Cardiac fibroblast (primary cell): Measurements from ENCODE around the gene C19orf12.

ENCODE experiments used
- DNase-seq, 2 donors: peaks; one replicate each; pipeline versions ENCODE4 v3.0.0 to v3.0.0-alpha.2; 2010; ENCODE audit warnings: low read depth in 2 of 2
- H3K4me3 ChIP-seq, 2 donors: replicated peaks in 1 of 2; 1 replicate in 1 of 2; 2 replicates in 1 of 2; pipeline ENCODE4 v1.5.1; 2011; ENCODE audit warnings: low read depth in 2 of 2, low read length in 2 of 2, mild to moderate bottlenecking in 2 of 2, moderate library complexity in 1 of 2
- TF ChIP-seq, protein P1 (sequence below): IDR thresholded peaks from one replicate; pipeline ENCODE4 v1.5.1; 2011; ENCODE audit warnings: low read depth, mild to moderate bottlenecking, low read length, inconsistent platforms

C19orf12 gene

GRCh38 chr19:29708554-29709439, 6.3 kb downstream of the C19orf12 start:
- peak; percentile 59 to 62 for DNase-seq
- H3K4me3 ChIP-seq = no peak overlapping the region
- TF ChIP-seq, protein P1, sequence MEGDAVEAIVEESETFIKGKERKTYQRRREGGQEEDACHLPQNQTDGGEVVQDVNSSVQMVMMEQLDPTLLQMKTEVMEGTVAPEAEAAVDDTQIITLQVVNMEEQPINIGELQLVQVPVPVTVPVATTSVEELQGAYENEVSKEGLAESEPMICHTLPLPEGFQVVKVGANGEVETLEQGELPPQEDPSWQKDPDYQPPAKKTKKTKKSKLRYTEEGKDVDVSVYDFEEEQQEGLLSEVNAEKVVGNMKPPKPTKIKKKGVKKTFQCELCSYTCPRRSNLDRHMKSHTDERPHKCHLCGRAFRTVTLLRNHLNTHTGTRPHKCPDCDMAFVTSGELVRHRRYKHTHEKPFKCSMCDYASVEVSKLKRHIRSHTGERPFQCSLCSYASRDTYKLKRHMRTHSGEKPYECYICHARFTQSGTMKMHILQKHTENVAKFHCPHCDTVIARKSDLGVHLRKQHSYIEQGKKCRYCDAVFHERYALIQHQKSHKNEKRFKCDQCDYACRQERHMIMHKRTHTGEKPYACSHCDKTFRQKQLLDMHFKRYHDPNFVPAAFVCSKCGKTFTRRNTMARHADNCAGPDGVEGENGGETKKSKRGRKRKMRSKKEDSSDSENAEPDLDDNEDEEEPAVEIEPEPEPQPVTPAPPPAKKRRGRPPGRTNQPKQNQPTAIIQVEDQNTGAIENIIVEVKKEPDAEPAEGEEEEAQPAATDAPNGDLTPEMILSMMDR = no peak

GRCh38 chr19:29706635-29707034, 8.4 kb downstream of the C19orf12 start:
- no peak overlapping the region for H3K4me3 ChIP-seq
- no peak for DNase-seq
- TF ChIP-seq, protein P1 = no peak

DNA sequence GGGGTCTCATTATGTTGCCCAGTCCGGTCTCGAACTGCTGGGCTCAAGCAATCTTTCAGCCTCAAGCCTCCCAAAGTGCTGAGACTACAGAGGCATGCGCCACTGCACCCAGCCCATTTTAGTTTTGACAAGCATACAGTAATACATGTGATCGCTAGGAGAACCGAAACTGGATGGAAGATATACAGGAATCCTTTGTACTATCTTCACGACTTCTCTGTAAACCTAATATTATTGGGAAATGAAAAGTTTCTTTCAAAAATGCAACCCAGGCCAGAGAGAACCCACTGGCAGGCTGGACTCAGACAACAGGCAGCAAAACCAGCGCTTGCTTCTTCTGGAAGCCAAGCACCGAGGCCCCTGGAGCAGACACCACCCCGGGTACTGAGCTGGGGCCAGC, 9.4 kb downstream of the C19orf12 start:
- H3K4me3 ChIP-seq = no peak overlapping the region
- TF ChIP-seq, protein P1 = no peak
- no peak for DNase-seq

DNA sequence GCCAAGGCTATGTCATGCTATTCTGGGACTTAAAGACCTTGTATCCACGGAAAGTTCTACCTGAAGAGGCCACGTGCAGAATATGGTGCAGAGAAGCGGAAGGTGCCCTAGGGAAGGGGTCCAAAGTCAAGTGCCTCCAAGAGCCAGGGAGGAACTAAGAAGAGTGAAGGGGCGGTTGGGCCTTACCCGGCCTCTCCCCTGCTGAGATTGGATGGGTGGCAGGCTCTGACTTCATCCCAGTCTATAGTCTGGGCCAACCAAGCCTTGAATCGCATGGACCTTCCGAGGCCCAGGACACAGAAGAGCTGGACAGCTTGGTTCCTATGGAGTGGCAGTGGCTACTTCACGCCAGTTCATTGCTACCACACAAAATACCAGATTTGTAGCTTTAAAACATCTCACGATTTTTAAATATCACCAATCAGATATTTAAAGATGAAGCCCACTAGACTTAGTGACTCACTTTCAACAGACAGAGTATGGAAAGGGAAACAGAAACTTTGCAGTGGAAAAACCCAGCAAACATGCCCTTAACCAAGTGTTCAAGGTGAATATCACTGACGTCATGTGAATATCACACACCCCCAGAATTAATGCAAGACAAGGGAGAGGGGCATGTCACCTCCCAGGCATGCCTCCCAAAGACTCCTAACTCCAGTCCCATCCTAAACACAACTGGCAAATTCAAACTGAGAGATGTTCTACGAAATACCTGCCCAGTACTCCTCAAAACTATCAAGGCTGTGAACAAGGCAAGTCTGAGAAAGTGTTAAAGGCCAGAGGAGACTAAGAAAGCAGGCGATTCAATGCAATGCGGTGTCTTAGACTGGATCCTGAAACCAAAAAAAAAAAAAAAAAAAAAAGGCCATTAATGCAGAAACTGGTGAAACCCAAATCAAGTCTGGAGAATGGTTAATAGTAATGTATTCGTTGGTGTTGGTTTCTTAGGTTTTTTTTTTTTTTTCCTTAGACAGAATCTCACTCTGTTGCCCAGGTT, 10.2 kb downstream of the C19orf12 start:
- TF ChIP-seq, protein P1 = no peak

GRCh38 chr19:29702963-29703320, 12.1 kb downstream of the C19orf12 start:
- H3K4me3 ChIP-seq = no peak overlapping the region
- DNase-seq = no peak
- TF ChIP-seq, protein P1 = no peak

More for the DNA sequence above, 10.2 kb downstream of the C19orf12 start:
- DNase-seq = no peak
- no peak overlapping the region for H3K4me3 ChIP-seq

DNA sequence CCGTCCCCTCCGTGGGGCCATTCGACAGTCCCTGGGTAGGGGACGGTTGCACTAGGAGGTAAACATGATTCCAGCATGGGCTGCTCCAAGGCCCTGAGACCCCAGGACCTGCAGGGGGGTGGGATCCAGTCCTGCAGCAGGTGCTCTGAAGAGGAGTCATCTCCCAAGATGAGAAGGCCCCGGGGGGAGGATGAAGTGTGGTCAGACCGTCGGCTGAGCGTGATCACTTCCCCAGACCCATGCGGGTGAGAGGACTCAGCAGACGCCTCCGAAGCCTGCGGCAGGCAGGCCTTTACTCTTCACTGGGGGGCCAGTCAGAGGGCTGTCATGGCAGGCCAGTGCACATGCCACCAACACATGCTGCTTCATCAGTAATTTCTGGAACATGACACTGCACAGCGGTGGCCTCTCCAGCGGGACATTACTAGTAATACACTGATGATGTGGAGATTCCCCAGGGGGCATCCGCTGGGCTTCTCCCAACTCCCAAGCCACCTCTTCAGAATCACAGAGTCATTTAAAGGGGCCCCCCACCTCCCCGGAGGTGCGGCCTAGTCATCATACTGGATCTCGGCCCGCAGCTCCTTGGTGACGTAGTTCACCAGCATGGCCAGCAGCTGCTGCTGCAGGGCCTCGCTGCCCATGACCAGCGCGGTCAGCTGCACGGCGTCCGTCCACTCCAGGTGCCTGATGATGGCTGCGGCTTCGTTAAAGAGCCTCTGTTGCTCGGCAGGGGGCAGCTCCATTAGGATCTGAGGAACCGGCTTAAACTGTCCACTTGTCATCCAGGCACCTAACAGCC, 12.7 kb downstream of the C19orf12 start:
- no peak overlapping the region for H3K4me3 ChIP-seq
- TF ChIP-seq, protein P1 = no peak
- no peak for DNase-seq
